GM12878 (cell line): ENCODE measurements around the gene CAT. TPM values are rescaled to one million over a fixed set of nuclear protein-coding genes. Genes with fewer than 3 reads are reported as not detected.

Experiments
- ATAC-seq: fragments of 200-7000 bp; cut with Tn5 transposase; 3 replicates; pipeline ENCODE4 v1.9.1; 2020; ENCODE audit warnings: mild to moderate bottlenecking, moderate library complexity
- BruUV-seq: library from RNA; stranded (reverse); fragments of 400-500 nt; replicated peaks from 2 replicates; lab custom pipeline; 2021; lab: Mats Ljungman, UMichigan
- CTCF ChIA-PET: fragments of 300-600 bp; sonication (Branson Sonifier 250); formaldehyde crosslinking; extraction: SDS; loops from one replicate; lab custom pipeline; 2021; ENCODE audit warnings: inconsistent platforms; lab: Yijun Ruan, JAX
- POLR2A ChIA-PET: fragments of 350-600 bp; formaldehyde crosslinking; extraction: SDS; loops from one replicate; lab custom pipeline; 2021; ENCODE audit warnings: inconsistent platforms; lab: Charles Lee
- RAD21 ChIA-PET: fragments of 300-600 bp; sonication (Branson Sonifier 250); formaldehyde crosslinking; loops from one replicate; lab custom pipeline; 2023; ENCODE audit warnings: antibody characterized with exemption; ENCODE audit not compliant: unreplicated experiment; lab: Charles Lee
- SMC1A ChIA-PET: fragments of 300-600 bp; sonication (Branson Sonifier 250); formaldehyde crosslinking; loops from one replicate; lab custom pipeline; 2023; ENCODE audit not compliant: unreplicated experiment, uncharacterized antibody; lab: Charles Lee
- DNase-seq: peaks from one replicate; pipeline ENCODE4 v3.0.0-alpha.2; 2011; ENCODE audit warnings: low read depth, low spot score
- FAIRE-seq: peaks from 3 replicates; lab custom pipeline; 2011; peaks lifted over from hg19 to GRCh38; lab: Jason Lieb, UNC
- H2AFZ ChIP-seq: 2 replicates; pipeline ENCODE4 v1.6.0; 2011; ENCODE audit warnings: low read depth, low read length, control low read depth; ENCODE audit not compliant: control insufficient read depth
- H3K27ac ChIP-seq: 2 replicates; pipeline ENCODE4 v1.5.1; 2011; ENCODE audit warnings: control low read depth; ENCODE audit not compliant: control insufficient read depth, insufficient read depth
- H3K27me3 ChIP-seq, 2 experiments: replicated peaks in 1 of 2; 2 replicates each; pipeline versions ENCODE4 v1.6.0 to v1.6.1; 2011; ENCODE audit warnings: low read length in 1 of 2; ENCODE audit not compliant: control insufficient read depth in 2 of 2, insufficient read depth in 2 of 2
- H3K36me3 ChIP-seq, 2 experiments: 2 replicates each; pipeline ENCODE4 v1.5.1; 2011; ENCODE audit warnings: low read length in 1 of 2; ENCODE audit not compliant: control insufficient read depth in 2 of 2, insufficient read depth in 2 of 2
- H3K4me1 ChIP-seq: 2 replicates; pipeline ENCODE4 v1.6.1; 2011; ENCODE audit warnings: mild to moderate bottlenecking, low read length, moderate library complexity, mixed read lengths; ENCODE audit not compliant: control insufficient read depth, insufficient read depth
- H3K4me2 ChIP-seq: 2 replicates; pipeline ENCODE4 v1.6.0; 2011; ENCODE audit warnings: control low read depth; ENCODE audit not compliant: control insufficient read depth, insufficient read depth
- H3K4me3 ChIP-seq: fragments of 200-600 bp; sonication (generic); 2 replicates; pipeline ENCODE4 v1.5.1; 2016
- H3K79me2 ChIP-seq: 2 replicates; pipeline ENCODE4 v1.6.0; 2011; ENCODE audit warnings: low read length; ENCODE audit not compliant: control insufficient read depth, insufficient read depth
- H3K9ac ChIP-seq: 2 replicates; pipeline ENCODE4 v1.8.0; 2011; ENCODE audit warnings: low read length, control low read depth, mixed read lengths; ENCODE audit not compliant: control insufficient read depth, insufficient read depth
- H3K9me3 ChIP-seq: replicated peaks from 3 replicates; pipeline ENCODE4 v1.5.1; 2011; ENCODE audit warnings: mild to moderate bottlenecking, low read length; ENCODE audit not compliant: control insufficient read depth, insufficient read depth
- H4K20me1 ChIP-seq: 2 replicates; pipeline ENCODE4 v1.6.0; 2011; ENCODE audit not compliant: control insufficient read depth, insufficient read depth
- ATF7 ChIP-seq: fragments of 450-650 bp; IDR thresholded peaks from 2 replicates; pipeline ENCODE4 v1.6.1; 2016; ENCODE audit warnings: low read depth, mild to moderate bottlenecking
- BCL11A ChIP-seq: IDR thresholded peaks from 2 replicates; pipeline ENCODE4 v1.6.1; 2011; ENCODE audit warnings: low read depth, low read length
- BMI1 ChIP-seq: fragments of 450-650 bp; IDR thresholded peaks from 2 replicates; pipeline ENCODE4 v1.6.1; 2016; ENCODE audit warnings: mild to moderate bottlenecking, moderate library complexity, borderline replicate concordance
- BRCA1 ChIP-seq: IDR thresholded peaks from 2 replicates; pipeline ENCODE4 v1.6.1; 2011; ENCODE audit warnings: low read depth, low read length, improper control_type of control experiment
- EGR1 ChIP-seq, 2 experiments: IDR thresholded peaks; 1 replicate in 1 of 2; 2 replicates in 1 of 2; pipeline ENCODE4 v1.6.1; 2011 to 2012; ENCODE audit warnings: low read depth in 2 of 2, low read length in 2 of 2, borderline replicate concordance in 1 of 2, mild to moderate bottlenecking in 1 of 2, moderate library complexity in 1 of 2
- HDAC2 ChIP-seq: fragments of 200-600 bp; sonication (generic); IDR thresholded peaks from 2 replicates; pipeline ENCODE4 v1.6.1; 2017
- JUND ChIP-seq: IDR thresholded peaks from 2 replicates; pipeline ENCODE4 v1.6.1; 2012; ENCODE audit warnings: low read depth, mild to moderate bottlenecking, low read length, improper control_type of control experiment, moderate library complexity
- MEF2B ChIP-seq: fragments of 450-650 bp; IDR thresholded peaks from 2 replicates; pipeline ENCODE4 v1.6.1; 2018; ENCODE audit warnings: mild to moderate bottlenecking, moderate library complexity; ENCODE audit not compliant: partially characterized antibody, poor library complexity, severe bottlenecking
- NFYA ChIP-seq: IDR thresholded peaks from 2 replicates; pipeline ENCODE4 v1.6.1; 2011; ENCODE audit warnings: low read depth, mild to moderate bottlenecking, low read length, improper control_type of control experiment, borderline replicate concordance
- NR2C2 ChIP-seq: IDR thresholded peaks from 2 replicates; pipeline ENCODE4 v1.6.1; 2011; ENCODE audit warnings: borderline replicate concordance, low read depth; ENCODE audit not compliant: control insufficient read depth, insufficient read length
- POLR2AphosphoS5 ChIP-seq: IDR thresholded peaks from 2 replicates; pipeline ENCODE4 v1.6.1; 2011; ENCODE audit warnings: mild to moderate bottlenecking, low read length, inconsistent platforms
- SIX5 ChIP-seq: IDR thresholded peaks from 2 replicates; pipeline ENCODE4 v1.6.1; 2011; ENCODE audit warnings: mild to moderate bottlenecking, low read depth, low read length, moderate library complexity; ENCODE audit not compliant: severe bottlenecking
- SP1 ChIP-seq: IDR thresholded peaks from one replicate; pipeline ENCODE4 v1.6.1; 2011; ENCODE audit warnings: low read depth, low read length
- ZZZ3 ChIP-seq: IDR thresholded peaks from 2 replicates; pipeline ENCODE4 v1.6.1; 2011; ENCODE audit warnings: low read depth; ENCODE audit not compliant: control insufficient read depth, insufficient read length
- WGBS: methylation state at CpG from one replicate; pipeline ENCODE4 v1.1.6; 2016; ENCODE audit warnings: low lambda C conversion rate; ENCODE audit not compliant: insufficient replicate concordance, insufficient coverage; ENCODE audit errors: missing lambda C conversion rate; 5-methylcytosine and 5-hydroxymethylcytosine counted together
- in situ Hi-C: fragments of 300-500 bp; cut with MboI; formaldehyde crosslinking; loops from 9 replicates; pipeline ENCODE4 v1.14.3; 2018; ENCODE audit warnings: mixed read lengths
- intact Hi-C: fragments of 100-400 bp; cut with micrococcal nuclease; formaldehyde crosslinking; loops from one replicate; pipeline ENCODE4 v1.14.2; 2022; ENCODE audit not compliant: unreplicated experiment
- polyA plus RNA-seq, 11 experiments: library from polyadenylated mRNA; depleted of rRNA in 4 of 11; unstranded in 6 of 11; stranded (reverse) in 5 of 11; fragments of >200 nt; fragmentation: Nextera tagmentation in 4 of 11; fragmentation: Illumina TruSeq in 1 of 11; extraction: Ambion mirVana in 4 of 11; extraction: Trizol in 1 of 11; gene quantifications; 1 replicate in 1 of 11; 2 replicates in 10 of 11; pipeline versions ENCODE4 v1.2.1 to v1.2.3, GENCODE V29; 2011 to 2016; ENCODE audit warnings: inconsistent platforms in 2 of 11, missing spikeins in 2 of 11, low read depth in 1 of 11
- total RNA-seq, 4 experiments: library from RNA; depleted of rRNA in 3 of 4; stranded (reverse); fragments of >200 nt in 3 of 4; fragmentation: Illumina TruSeq in 1 of 4; extraction: Trizol in 1 of 4; gene quantifications; 2 replicates each; pipeline versions ENCODE4 v1.2.1 to v1.2.3, GENCODE V29; 2013 to 2021
- TF ChIP-seq, protein P1 (sequence below): IDR thresholded peaks from 2 replicates; pipeline ENCODE4 v1.6.1; 2011; ENCODE audit warnings: mild to moderate bottlenecking, low read depth, low read length, moderate library complexity; ENCODE audit not compliant: insufficient replicate concordance
- TF ChIP-seq, protein P2 (sequence below): fragments of 450-650 bp; IDR thresholded peaks from 2 replicates; pipeline ENCODE4 v1.6.1; 2017; ENCODE audit warnings: borderline replicate concordance
- TF ChIP-seq, protein P3 (sequence below): fragments of 450-650 bp; IDR thresholded peaks from 2 replicates; pipeline ENCODE4 v1.6.1; 2016; ENCODE audit warnings: mild to moderate bottlenecking
- TF ChIP-seq, protein P4 (sequence below): fragments of 450-650 bp; IDR thresholded peaks from 2 replicates; pipeline ENCODE4 v1.6.1; 2017; ENCODE audit warnings: mild to moderate bottlenecking, moderate library complexity

Gene CAT
- total and polyA plus RNA-seq, 10 of the 15 experiments (the other 5 are each of a cell fraction or from before 2014, with no cell fraction given): 22.4 to 71.3 (median 33.6) TPM

DNA sequence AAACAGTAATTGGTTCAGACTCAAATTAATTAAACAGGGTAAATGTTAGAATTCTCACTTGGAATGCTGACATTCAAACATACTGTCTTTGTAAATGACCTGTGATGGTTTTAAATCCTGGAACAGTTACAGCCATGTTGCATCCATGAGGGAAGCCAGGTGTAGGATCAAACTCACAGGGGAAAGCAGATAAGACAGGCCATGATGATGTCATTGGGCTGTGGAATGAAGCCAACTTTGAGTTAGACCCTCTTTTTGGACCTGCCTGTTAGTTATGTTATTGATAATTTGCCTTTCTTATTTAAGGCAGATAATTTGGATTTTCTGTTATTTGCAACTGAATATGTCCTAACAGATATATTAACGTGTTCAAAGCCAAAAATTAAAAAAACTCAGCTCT is 41.6 kb upstream of the CAT start:
- CTCF ChIA-PET: no interaction called here
- TF ChIP-seq SIX5 (no peak), SP1 (no peak), JUND (no peak), BCL11A (no peak), HDAC2 (no peak), NFYA (no peak), POLR2AphosphoS5 (no peak), BRCA1 (no peak), ATF7 (no peak), EGR1 (IDR thresholded peaks at IDR 0.05; ENCODE audit: borderline replicate concordance in 1 of 2, low read depth in 2 of 2, low read length in 2 of 2) (no peak), ZZZ3 (no peak), MEF2B (no peak), NR2C2 (no peak), BMI1 (no peak)
- TF ChIP-seq, protein P1, sequence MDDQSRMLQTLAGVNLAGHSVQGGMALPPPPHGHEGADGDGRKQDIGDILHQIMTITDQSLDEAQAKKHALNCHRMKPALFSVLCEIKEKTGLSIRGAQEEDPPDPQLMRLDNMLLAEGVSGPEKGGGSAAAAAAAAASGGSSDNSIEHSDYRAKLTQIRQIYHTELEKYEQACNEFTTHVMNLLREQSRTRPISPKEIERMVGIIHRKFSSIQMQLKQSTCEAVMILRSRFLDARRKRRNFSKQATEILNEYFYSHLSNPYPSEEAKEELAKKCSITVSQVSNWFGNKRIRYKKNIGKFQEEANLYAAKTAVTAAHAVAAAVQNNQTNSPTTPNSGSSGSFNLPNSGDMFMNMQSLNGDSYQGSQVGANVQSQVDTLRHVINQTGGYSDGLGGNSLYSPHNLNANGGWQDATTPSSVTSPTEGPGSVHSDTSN: no peak
- TF ChIP-seq, protein P2, sequence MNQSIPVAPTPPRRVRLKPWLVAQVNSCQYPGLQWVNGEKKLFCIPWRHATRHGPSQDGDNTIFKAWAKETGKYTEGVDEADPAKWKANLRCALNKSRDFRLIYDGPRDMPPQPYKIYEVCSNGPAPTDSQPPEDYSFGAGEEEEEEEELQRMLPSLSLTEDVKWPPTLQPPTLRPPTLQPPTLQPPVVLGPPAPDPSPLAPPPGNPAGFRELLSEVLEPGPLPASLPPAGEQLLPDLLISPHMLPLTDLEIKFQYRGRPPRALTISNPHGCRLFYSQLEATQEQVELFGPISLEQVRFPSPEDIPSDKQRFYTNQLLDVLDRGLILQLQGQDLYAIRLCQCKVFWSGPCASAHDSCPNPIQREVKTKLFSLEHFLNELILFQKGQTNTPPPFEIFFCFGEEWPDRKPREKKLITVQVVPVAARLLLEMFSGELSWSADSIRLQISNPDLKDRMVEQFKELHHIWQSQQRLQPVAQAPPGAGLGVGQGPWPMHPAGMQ: no peak
- TF ChIP-seq, protein P3, sequence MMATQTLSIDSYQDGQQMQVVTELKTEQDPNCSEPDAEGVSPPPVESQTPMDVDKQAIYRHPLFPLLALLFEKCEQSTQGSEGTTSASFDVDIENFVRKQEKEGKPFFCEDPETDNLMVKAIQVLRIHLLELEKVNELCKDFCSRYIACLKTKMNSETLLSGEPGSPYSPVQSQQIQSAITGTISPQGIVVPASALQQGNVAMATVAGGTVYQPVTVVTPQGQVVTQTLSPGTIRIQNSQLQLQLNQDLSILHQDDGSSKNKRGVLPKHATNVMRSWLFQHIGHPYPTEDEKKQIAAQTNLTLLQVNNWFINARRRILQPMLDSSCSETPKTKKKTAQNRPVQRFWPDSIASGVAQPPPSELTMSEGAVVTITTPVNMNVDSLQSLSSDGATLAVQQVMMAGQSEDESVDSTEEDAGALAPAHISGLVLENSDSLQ: no peak
- TF ChIP-seq, protein P4, sequence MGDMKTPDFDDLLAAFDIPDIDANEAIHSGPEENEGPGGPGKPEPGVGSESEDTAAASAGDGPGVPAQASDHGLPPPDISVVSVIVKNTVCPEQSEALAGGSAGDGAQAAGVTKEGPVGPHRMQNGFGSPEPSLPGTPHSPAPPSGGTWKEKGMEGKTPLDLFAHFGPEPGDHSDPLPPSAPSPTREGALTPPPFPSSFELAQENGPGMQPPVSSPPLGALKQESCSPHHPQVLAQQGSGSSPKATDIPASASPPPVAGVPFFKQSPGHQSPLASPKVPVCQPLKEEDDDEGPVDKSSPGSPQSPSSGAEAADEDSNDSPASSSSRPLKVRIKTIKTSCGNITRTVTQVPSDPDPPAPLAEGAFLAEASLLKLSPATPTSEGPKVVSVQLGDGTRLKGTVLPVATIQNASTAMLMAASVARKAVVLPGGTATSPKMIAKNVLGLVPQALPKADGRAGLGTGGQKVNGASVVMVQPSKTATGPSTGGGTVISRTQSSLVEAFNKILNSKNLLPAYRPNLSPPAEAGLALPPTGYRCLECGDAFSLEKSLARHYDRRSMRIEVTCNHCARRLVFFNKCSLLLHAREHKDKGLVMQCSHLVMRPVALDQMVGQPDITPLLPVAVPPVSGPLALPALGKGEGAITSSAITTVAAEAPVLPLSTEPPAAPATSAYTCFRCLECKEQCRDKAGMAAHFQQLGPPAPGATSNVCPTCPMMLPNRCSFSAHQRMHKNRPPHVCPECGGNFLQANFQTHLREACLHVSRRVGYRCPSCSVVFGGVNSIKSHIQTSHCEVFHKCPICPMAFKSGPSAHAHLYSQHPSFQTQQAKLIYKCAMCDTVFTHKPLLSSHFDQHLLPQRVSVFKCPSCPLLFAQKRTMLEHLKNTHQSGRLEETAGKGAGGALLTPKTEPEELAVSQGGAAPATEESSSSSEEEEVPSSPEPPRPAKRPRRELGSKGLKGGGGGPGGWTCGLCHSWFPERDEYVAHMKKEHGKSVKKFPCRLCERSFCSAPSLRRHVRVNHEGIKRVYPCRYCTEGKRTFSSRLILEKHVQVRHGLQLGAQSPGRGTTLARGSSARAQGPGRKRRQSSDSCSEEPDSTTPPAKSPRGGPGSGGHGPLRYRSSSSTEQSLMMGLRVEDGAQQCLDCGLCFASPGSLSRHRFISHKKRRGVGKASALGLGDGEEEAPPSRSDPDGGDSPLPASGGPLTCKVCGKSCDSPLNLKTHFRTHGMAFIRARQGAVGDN: no peak

More for the DNA sequence above, 41.6 kb upstream of the CAT start:
- H3K4me1 ChIP-seq: no peaks in the 10 kb centered on the region
- H3K4me3 ChIP-seq: no peak overlapping the region
- H2AFZ ChIP-seq: no peak overlapping the region
- in situ Hi-C loops (no loop called here), intact Hi-C loops (no loop called here)
- no peak overlapping the region for H3K27ac ChIP-seq
- H4K20me1 ChIP-seq: no peaks in the 10 kb centered on the region
- H3K9me3 ChIP-seq: no peaks in the 10 kb centered on the region; the same call in 1 of the 3 replicates
- DNase-seq (no peak), FAIRE-seq (no peak), ATAC-seq (no peak)
- ChIA-PET SMC1A (interaction anchor here (0.6 kb wide), 1 partner anchor 316 kb away, joined by 5 read pairs; no protein-coding TSS in a partner anchor), POLR2A (no interaction called here), RAD21 (interaction anchor here (0.6 kb wide), 1 partner anchor 32 kb away, joined by 3 read pairs; no protein-coding TSS in a partner anchor)
- no peaks in the 10 kb centered on the region for H3K27me3 ChIP-seq
- 0% methylated on average over 1 of the region's 1 CpG for WGBS
- no peaks in the 10 kb centered on the region for H3K79me2 ChIP-seq
- no peak overlapping the region for H3K4me2 ChIP-seq
- BruUV-seq: no TSS peak
- no peak overlapping the region for H3K9ac ChIP-seq
- H3K36me3 ChIP-seq: no peaks in the 10 kb centered on the region
